ENCODE measurements around the gene PTPN23. TPM values are rescaled to one million over a fixed set of nuclear protein-coding genes. Genes with fewer than 3 reads are reported as not detected.
"Not testable (repeated sequence)": the region's sequence is repeated elsewhere in the genome, so short reads cannot be mapped to it uniquely, and the experiment has no call there.

Gene PTPN23
- total and polyA plus RNA-seq, 7 donors, result 7.8 to 26.9 (median 11.4) TPM

- H3K27ac ChIP-seq, result no peak overlapping the region
- peaks cover 0 to 10% (median 0%) of the 10 kb centered on the region in 4 donors for H3K9me3 ChIP-seq
- intact Hi-C loops (cut with DNase I), result no loop called here
- WGBS, 2 donors, result 75 to 78% methylated on average over 1 of the region's 1 CpG
- DNase-seq, result no peak
- TF ChIP-seq CTCF (IDR thresholded peaks at IDR 0.05), result no peak
- TF ChIP-seq POLR2AphosphoS5 (IDR thresholded peaks at IDR 0.05), result no peak
- no peak for TF ChIP-seq POLR2A (IDR thresholded peaks at IDR 0.05)
- no peak for TF ChIP-seq EP300 (IDR thresholded peaks at IDR 0.05)
- H3K4me1 ChIP-seq, result no peaks in the 10 kb centered on the region
- no peaks in the 10 kb centered on the region for H3K36me3 ChIP-seq
- no peak overlapping the region for H3K4me3 ChIP-seq
- H3K27me3 ChIP-seq, result no peaks in the 10 kb centered on the region
These were observed 21.5 kb upstream of the PTPN23 start for GRCh38 chr3:47359323-47359722.

- H3K4me1 ChIP-seq; H3K27ac ChIP-seq; H3K4me3 ChIP-seq; H3K36me3 ChIP-seq; H3K27me3 ChIP-seq; DNase-seq; intact Hi-C loops (cut with DNase I); H3K9me3 ChIP-seq: not testable (repeated sequence)
- WGBS, 2 donors, result 58 to 83% methylated on average over 4 of the region's 4 CpGs
These were observed 20.7 kb upstream of the PTPN23 start for GRCh38 chr3:47360110-47360517.

GRCh38 chr3:47362701-47363100, 18.1 kb upstream of the PTPN23 start:
- Histone ChIP-seq H3K36me3 (no peaks in the 10 kb centered on the region), H3K4me1 (peaks cover 0 to 12% (median 10%) of the 10 kb centered on the region in 4 donors), H3K9me3 (peaks cover 0 to 10% (median 0%) of the 10 kb centered on the region in 4 donors), H3K27me3 (no peaks in the 10 kb centered on the region), H3K4me3 (no peak overlapping the region), H3K27ac (peak overlapping the region in 1 of 4 donors; percentile 32)
- intact Hi-C loops (cut with DNase I), result no loop called here
- DNase-seq, result no peak
- WGBS, 2 donors, result 59 to 87% methylated on average over 5 of the region's 5 CpGs
- no peak for TF ChIP-seq POLR2AphosphoS5 (IDR thresholded peaks at IDR 0.05)
- TF ChIP-seq POLR2A (IDR thresholded peaks at IDR 0.05), result no peak
- TF ChIP-seq EP300 (IDR thresholded peaks at IDR 0.05), result no peak
- no peak for TF ChIP-seq CTCF (IDR thresholded peaks at IDR 0.05)

- no peak overlapping the region for H3K4me3 ChIP-seq
- no peaks in the 10 kb centered on the region for H3K36me3 ChIP-seq
- DNase-seq, result peak; percentile 48
- peak overlapping the region in 2 of 4 donors; percentile 3 to 52 for H3K27ac ChIP-seq
- WGBS, 2 donors, result 16 to 63% methylated on average over 11 of the region's 11 CpGs
- H3K4me1 ChIP-seq, result peaks cover 0 to 12% (median 10%) of the 10 kb centered on the region in 4 donors
- intact Hi-C loops (cut with DNase I), result no loop called here
- no peaks in the 10 kb centered on the region for H3K27me3 ChIP-seq
- TF ChIP-seq POLR2AphosphoS5 (IDR thresholded peaks at IDR 0.05), result no peak
- no peak for TF ChIP-seq POLR2A (IDR thresholded peaks at IDR 0.05)
- no peak for TF ChIP-seq EP300 (IDR thresholded peaks at IDR 0.05)
- TF ChIP-seq CTCF (IDR thresholded peaks at IDR 0.05), result no peak
- no peaks in the 10 kb centered on the region for H3K9me3 ChIP-seq
These were observed 15.3 kb upstream of the PTPN23 start for GRCh38 chr3:47365213-47366153.

- no peak for TF ChIP-seq POLR2AphosphoS5 (IDR thresholded peaks at IDR 0.05)
- no peak for TF ChIP-seq POLR2A (IDR thresholded peaks at IDR 0.05)
- TF ChIP-seq EP300 (IDR thresholded peaks at IDR 0.05), result no peak
- TF ChIP-seq CTCF (IDR thresholded peaks at IDR 0.05), result no peak
- DNase-seq, result no peak
- H3K27me3 ChIP-seq, result peaks cover 0 to 5% (median 0%) of the 10 kb centered on the region in 3 donors
- 96 to 98% methylated on average over 2 of the region's 2 CpGs for WGBS, 2 donors
- no peak overlapping the region for H3K27ac ChIP-seq
- H3K36me3 ChIP-seq, result no peaks in the 10 kb centered on the region
- H3K4me3 ChIP-seq, result no peak overlapping the region
- peaks cover 0 to 12% (median 10%) of the 10 kb centered on the region in 4 donors for H3K4me1 ChIP-seq
- no peaks in the 10 kb centered on the region for H3K9me3 ChIP-seq
- intact Hi-C loops (cut with DNase I), result no loop called here
These were observed 14.0 kb upstream of the PTPN23 start for GRCh38 chr3:47366833-47367232.
